D721Med (cell line): ENCODE measurements around the gene PRKN.

Experiments used
- DNase-seq: peaks from one replicate; pipeline ENCODE4 v3.0.0; 2011; ENCODE audit warnings: low spot score; ENCODE audit not compliant: insufficient read length
- FAIRE-seq: peaks from 2 replicates; lab custom pipeline; 2011; peaks lifted over from hg19 to GRCh38; lab: Jason Lieb, UNC
- TF ChIP-seq, protein P1 (sequence below): IDR thresholded peaks from 2 replicates; pipeline ENCODE4 v1.5.1; 2012; ENCODE audit warnings: mild to moderate bottlenecking, control low read depth; ENCODE audit not compliant: insufficient read depth; ENCODE audit errors: missing control alignments

Gene PRKN

DNA sequence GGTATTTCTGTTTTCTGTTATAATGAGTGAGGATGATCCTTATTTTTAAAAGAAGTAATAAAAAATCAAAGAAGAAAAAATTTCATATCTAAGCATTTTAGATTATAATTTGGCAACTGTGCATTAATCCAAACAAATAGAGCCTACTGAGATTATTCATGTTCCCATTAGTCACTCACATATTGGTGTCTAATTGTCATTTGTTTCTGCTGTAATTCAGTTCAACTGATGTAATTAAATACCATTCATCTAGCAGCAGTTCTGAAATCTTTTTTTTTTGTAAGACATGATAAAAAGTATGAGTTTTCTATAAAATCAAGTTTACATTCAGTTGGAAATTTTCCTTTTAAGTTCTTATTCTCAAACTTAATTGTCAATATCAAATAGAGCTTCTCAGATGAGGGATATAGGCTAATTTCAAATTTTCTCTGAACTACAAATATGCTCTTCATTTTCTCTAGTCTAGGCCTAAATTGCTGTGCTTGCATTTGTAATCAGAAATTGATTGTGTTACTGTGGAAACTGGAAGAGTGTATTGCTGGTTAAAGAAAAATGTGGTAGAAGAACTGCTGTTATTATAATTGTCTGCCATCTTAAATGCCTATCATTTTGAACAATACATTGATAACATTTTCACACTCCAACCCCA lies 23.8 kb upstream of the PRKN start:
- TF ChIP-seq, protein P1, sequence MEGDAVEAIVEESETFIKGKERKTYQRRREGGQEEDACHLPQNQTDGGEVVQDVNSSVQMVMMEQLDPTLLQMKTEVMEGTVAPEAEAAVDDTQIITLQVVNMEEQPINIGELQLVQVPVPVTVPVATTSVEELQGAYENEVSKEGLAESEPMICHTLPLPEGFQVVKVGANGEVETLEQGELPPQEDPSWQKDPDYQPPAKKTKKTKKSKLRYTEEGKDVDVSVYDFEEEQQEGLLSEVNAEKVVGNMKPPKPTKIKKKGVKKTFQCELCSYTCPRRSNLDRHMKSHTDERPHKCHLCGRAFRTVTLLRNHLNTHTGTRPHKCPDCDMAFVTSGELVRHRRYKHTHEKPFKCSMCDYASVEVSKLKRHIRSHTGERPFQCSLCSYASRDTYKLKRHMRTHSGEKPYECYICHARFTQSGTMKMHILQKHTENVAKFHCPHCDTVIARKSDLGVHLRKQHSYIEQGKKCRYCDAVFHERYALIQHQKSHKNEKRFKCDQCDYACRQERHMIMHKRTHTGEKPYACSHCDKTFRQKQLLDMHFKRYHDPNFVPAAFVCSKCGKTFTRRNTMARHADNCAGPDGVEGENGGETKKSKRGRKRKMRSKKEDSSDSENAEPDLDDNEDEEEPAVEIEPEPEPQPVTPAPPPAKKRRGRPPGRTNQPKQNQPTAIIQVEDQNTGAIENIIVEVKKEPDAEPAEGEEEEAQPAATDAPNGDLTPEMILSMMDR, result no peak
- no peak for FAIRE-seq
- DNase-seq, result no peak

DNA sequence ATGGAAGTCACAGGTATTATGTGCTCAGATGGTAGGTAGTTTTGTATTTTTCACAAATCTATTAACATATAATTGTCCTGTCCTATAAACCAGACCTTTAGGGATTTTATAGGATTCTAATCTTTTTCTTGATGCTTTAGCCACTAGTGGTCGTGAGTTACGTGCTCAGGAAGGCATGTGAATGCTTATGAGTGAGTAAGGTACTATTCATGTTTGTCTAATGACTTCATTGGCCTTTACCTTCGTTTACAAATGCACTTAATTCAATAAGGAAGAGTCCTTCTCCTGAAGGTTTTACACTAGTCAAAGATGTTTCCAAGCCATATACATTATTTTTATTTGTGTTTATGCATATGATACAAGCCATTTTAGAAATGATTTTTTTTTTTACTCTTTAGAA lies 23.2 kb upstream of the PRKN start:
- TF ChIP-seq, protein P1, result no peak
- FAIRE-seq (no peak), DNase-seq (no peak)

- FAIRE-seq, result no peak
- DNase-seq, result no peak
- TF ChIP-seq, protein P1, result peak; percentile 35
Measured at GRCh38 chr6:162736961-162737360, 9.4 kb upstream of the PRKN start.

GRCh38 chr6:162733489-162733888 lies 5.9 kb upstream of the PRKN start:
- TF ChIP-seq, protein P1, result no peak
- DNase-seq (no peak), FAIRE-seq (no peak)

DNA sequence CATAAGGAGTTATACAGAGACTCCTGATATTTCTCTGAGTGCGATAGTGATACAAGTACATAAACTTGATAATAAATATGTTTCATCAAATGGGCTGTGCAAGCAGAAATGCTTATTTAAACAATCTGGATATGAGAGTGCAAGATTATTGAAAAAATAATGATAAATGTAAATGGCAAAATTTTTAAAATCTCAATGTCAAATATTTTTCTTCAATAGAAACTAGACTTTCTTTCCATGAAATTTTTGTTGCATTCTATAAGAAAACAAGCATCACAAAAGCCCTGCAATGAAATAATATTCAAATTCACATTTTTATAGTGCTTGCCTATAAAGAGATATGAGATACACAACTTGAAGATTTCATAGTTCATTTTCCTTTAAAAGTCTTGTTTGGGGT lies 2.9 kb upstream of the PRKN start:
- DNase-seq (no peak), FAIRE-seq (no peak)
- TF ChIP-seq, protein P1, result no peak

GRCh38 chr6:162728706-162729105 lies 1.1 kb upstream of the PRKN start:
- DNase-seq (no peak), FAIRE-seq (no peak)
- TF ChIP-seq, protein P1, result no peak

- TF ChIP-seq, protein P1, result no peak
- FAIRE-seq (no peak), DNase-seq (no peak)
Measured at GRCh38 chr6:162728197-162728596, 631 bp upstream of the PRKN start.
